K562 (cell line): Measurements from ENCODE around the gene LCN12. TPM values are rescaled to one million over a fixed set of nuclear protein-coding genes. Genes with fewer than 3 reads are reported as not detected.

Experiments
- ATAC-seq: fragments of 200-7000 bp; cut with Tn5 transposase; 3 replicates; pipeline ENCODE4 v1.9.1; 2020; ENCODE audit warnings: moderate library complexity
- BruUV-seq: library from RNA; stranded (reverse); fragments of 400-500 nt; replicated peaks from 2 replicates; lab custom pipeline; 2021; lab: Mats Ljungman, UMichigan
- CTCF ChIA-PET: fragments of 300-600 bp; formaldehyde crosslinking; extraction: SDS; loops from one replicate; lab custom pipeline; 2021; ENCODE audit warnings: low intra/inter-chr PET ratio; lab: Yijun Ruan, JAX
- POLR2A ChIA-PET: fragments of 300-600, 350-650 bp; sonication (Branson Sonifier 250); formaldehyde crosslinking; extraction: SDS; loops from one replicate; lab custom pipeline; 2021; ENCODE audit warnings: antibody characterized with exemption, inconsistent platforms; lab: Yijun Ruan, JAX
- DNase-seq, 4 experiments: peaks; one replicate each; pipeline versions ENCODE4 v3.0.0 to v3.0.0-alpha.2; 2011 to 2018; ENCODE audit warnings: low spot score in 3 of 4, mixed read lengths in 3 of 4; ENCODE audit errors: extremely low read depth in 1 of 4
- FAIRE-seq: peaks from 2 replicates; lab custom pipeline; 2011; peaks lifted over from hg19 to GRCh38; lab: Jason Lieb, UNC
- H2AFZ ChIP-seq: 2 replicates; pipeline ENCODE4 v1.6.0; 2011; ENCODE audit warnings: low read depth, low read length, control low read depth, inconsistent platforms
- H3K27ac ChIP-seq: fragments of 200-600 bp; 3 replicates; pipeline ENCODE4 v1.8.0; 2011; ENCODE audit warnings: low read depth, mild to moderate bottlenecking, control low read depth, inconsistent platforms, low read length, moderate library complexity, mixed read lengths; ENCODE audit errors: extremely low read depth
- H3K27me3 ChIP-seq, 2 experiments: fragments of 300-600 bp in 1 of 2; 2 replicates in 1 of 2; 3 replicates in 1 of 2; pipeline versions ENCODE4 v1.6.0 to v1.8.0; 2011; ENCODE audit warnings: inconsistent platforms in 2 of 2, low read length in 2 of 2, mild to moderate bottlenecking in 1 of 2, mixed read lengths in 1 of 2, moderate library complexity in 1 of 2; ENCODE audit not compliant: control insufficient read depth in 2 of 2, insufficient read depth in 2 of 2
- H3K36me3 ChIP-seq: fragments of 300-600 bp; 3 replicates; pipeline ENCODE4 v1.8.0; 2011; ENCODE audit warnings: mild to moderate bottlenecking, low read length, inconsistent platforms; ENCODE audit not compliant: control insufficient read depth, insufficient read depth
- H3K4me1 ChIP-seq, 2 experiments: fragments of 200-600 bp in 1 of 2; replicated peaks in 1 of 2; 2 replicates in 1 of 2; 3 replicates in 1 of 2; pipeline versions ENCODE4 v1.5.1 to v1.8.0; 2011; ENCODE audit warnings: inconsistent platforms in 2 of 2, low read length in 2 of 2, mild to moderate bottlenecking in 1 of 2, mixed read lengths in 1 of 2, moderate library complexity in 1 of 2; ENCODE audit not compliant: control insufficient read depth in 2 of 2, insufficient read depth in 2 of 2
- H3K4me2 ChIP-seq: 2 replicates; pipeline ENCODE4 v1.6.1; 2011; ENCODE audit warnings: low read length, control low read depth, inconsistent platforms, mixed read lengths; ENCODE audit not compliant: insufficient read depth
- H3K4me3 ChIP-seq: fragments of 200-600 bp; sonication (generic), shearing (Covaris generic); 2 replicates; pipeline ENCODE4 v1.5.1; 2016; ENCODE audit warnings: control low read depth, inconsistent platforms
- H3K79me2 ChIP-seq: fragments of 200-600 bp; 3 replicates; pipeline ENCODE4 v1.8.0; 2011; ENCODE audit warnings: low read length, inconsistent platforms; ENCODE audit not compliant: control insufficient read depth, insufficient read depth
- H3K9ac ChIP-seq, 2 experiments: 2 replicates each; pipeline versions ENCODE4 v1.6.0 to v1.6.1; 2011; ENCODE audit warnings: low read depth in 2 of 2, low read length in 2 of 2, control low read depth in 1 of 2, inconsistent platforms in 1 of 2, mild to moderate bottlenecking in 1 of 2, mixed read lengths in 1 of 2; ENCODE audit not compliant: insufficient read depth in 1 of 2
- H3K9me1 ChIP-seq: one replicate; pipeline ENCODE4 v1.6.0; 2011; ENCODE audit warnings: inconsistent platforms, mild to moderate bottlenecking, low read length, moderate library complexity; ENCODE audit not compliant: control insufficient read depth, insufficient read depth
- H3K9me3 ChIP-seq: replicated peaks from 2 replicates; pipeline ENCODE4 v1.5.1; 2011; ENCODE audit warnings: low read depth, low read length, inconsistent platforms; ENCODE audit not compliant: control insufficient read depth, insufficient read depth
- H4K20me1 ChIP-seq: replicated peaks from 2 replicates; pipeline ENCODE4 v1.6.1; 2011; ENCODE audit warnings: low read length, inconsistent platforms, mixed read lengths; ENCODE audit not compliant: control insufficient read depth, insufficient read depth
- KAT7 ChIP-seq: sonication (generic); formaldehyde crosslinking; IDR thresholded peaks from 2 replicates; pipeline ENCODE4 v1.8.0; 2022; ENCODE audit warnings: missing genetic modification reagents, mild to moderate bottlenecking, borderline replicate concordance
- KDM4B ChIP-seq, 2 experiments: fragments of 450-650 bp in 1 of 2; sonication (generic) in 1 of 2; IDR thresholded peaks; 2 replicates each; pipeline ENCODE4 v1.6.1; 2016 to 2017; ENCODE audit warnings: borderline replicate concordance in 2 of 2, antibody characterized with exemption in 1 of 2, low read depth in 1 of 2, mild to moderate bottlenecking in 1 of 2
- PHTF2 ChIP-seq: fragments of 250-450 bp; sonication (Bioruptor Pico); IDR thresholded peaks from 2 replicates; pipeline ENCODE4 v1.5.0; 2021; ENCODE audit warnings: mild to moderate bottlenecking
- RHOXF2B ChIP-seq: fragments of 250-450 bp; sonication (Bioruptor Pico); conservative IDR thresholded peaks from 2 replicates; pipeline ENCODE4 v1.5.1; 2021
- SMARCB1 ChIP-seq: IDR thresholded peaks from 2 replicates; pipeline ENCODE4 v1.6.1; 2011; ENCODE audit warnings: improper control_type of control experiment, low read depth; ENCODE audit not compliant: insufficient read length
- SPI1 ChIP-seq: IDR thresholded peaks from 2 replicates; pipeline ENCODE4 v1.6.1; 2011; ENCODE audit warnings: low read depth, low read length, control low read depth, borderline replicate concordance
- TOE1 ChIP-seq, 2 experiments: fragments of 450-650 bp in 1 of 2; sonication (generic) in 1 of 2; formaldehyde crosslinking in 1 of 2; IDR thresholded peaks; 2 replicates each; pipeline versions ENCODE4 v1.7.1 to v1.8.0; 2016 to 2022; ENCODE audit warnings: borderline replicate concordance in 2 of 2, mild to moderate bottlenecking in 2 of 2, antibody characterized with exemption in 1 of 2, inconsistent platforms in 1 of 2, low read depth in 1 of 2, missing genetic modification reagents in 1 of 2, moderate library complexity in 1 of 2
- ZBTB43 ChIP-seq: sonication (generic); formaldehyde crosslinking; IDR thresholded peaks from 2 replicates; pipeline ENCODE4 v1.8.0; 2023; ENCODE audit warnings: mild to moderate bottlenecking, missing genetic modification reagents
- ZNF197 ChIP-seq: fragments of 200-800 bp; sonication (Bioruptor generic); IDR thresholded peaks from 2 replicates; pipeline ENCODE4 v1.6.1; 2016; ENCODE audit warnings: low read depth, missing genetic modification characterization, missing compliant biosample characterization
- ZNF347 ChIP-seq: fragments of 450-650 bp; formaldehyde crosslinking; IDR thresholded peaks from 2 replicates; pipeline ENCODE4 v1.4.0; 2020; ENCODE audit warnings: low read depth, mild to moderate bottlenecking, moderate library complexity
- WGBS: fragments of 100-300 bp; shearing (Covaris generic); methylation state at CpG from one replicate; pipeline ENCODE4 v1.1.6; 2016; ENCODE audit warnings: low coverage, mixed read lengths; ENCODE audit not compliant: insufficient coverage; ENCODE audit errors: missing lambda C conversion rate; 5-methylcytosine and 5-hydroxymethylcytosine counted together
- in situ Hi-C: fragments of 300-500 bp; cut with MboI; formaldehyde crosslinking; loops from 4 replicates; pipeline ENCODE4 v1.15.0; 2018; ENCODE audit warnings: inconsistent platforms, mixed read lengths
- intact Hi-C: fragments of 100-400 bp; cut with micrococcal nuclease; formaldehyde crosslinking; loops from 2 replicates; pipeline ENCODE4 v1.14.2; 2022
- polyA plus RNA-seq, 8 experiments: library from polyadenylated mRNA; depleted of rRNA in 4 of 8; stranded (reverse) in 5 of 8; unstranded in 3 of 8; fragments of >200 nt; fragmentation: Nextera tagmentation in 2 of 8; fragmentation: Illumina TruSeq in 1 of 8; extraction: Ambion mirVana in 2 of 8; extraction: Trizol in 1 of 8; gene quantifications; 2 replicates each; pipeline versions ENCODE4 v1.2.1 to v1.2.3, GENCODE V29; 2011 to 2014; ENCODE audit warnings: inconsistent platforms in 1 of 8, missing spikeins in 1 of 8
- total RNA-seq, 7 experiments: library from RNA; depleted of rRNA in 6 of 7; stranded (reverse); fragments of >200 nt in 6 of 7; fragmentation: Illumina TruSeq in 2 of 7; extraction: Trizol in 2 of 7; gene quantifications; 2 replicates each; pipeline versions ENCODE4 v1.2.1 to v1.2.3, GENCODE V29; 2011 to 2021; ENCODE audit warnings: low replicate concordance in 1 of 7
- TF ChIP-seq, protein P1 (sequence below): fragments of 450-650 bp; formaldehyde crosslinking; IDR thresholded peaks from 2 replicates; pipeline ENCODE4 v1.4.0; 2020; ENCODE audit warnings: mild to moderate bottlenecking, moderate library complexity

LCN12 gene
- total and polyA plus RNA-seq, 9 of the 15 experiments (the other 6 are each of a cell fraction or from before 2014, with no cell fraction given), result 0.05 TPM; not detected in 8

DNA sequence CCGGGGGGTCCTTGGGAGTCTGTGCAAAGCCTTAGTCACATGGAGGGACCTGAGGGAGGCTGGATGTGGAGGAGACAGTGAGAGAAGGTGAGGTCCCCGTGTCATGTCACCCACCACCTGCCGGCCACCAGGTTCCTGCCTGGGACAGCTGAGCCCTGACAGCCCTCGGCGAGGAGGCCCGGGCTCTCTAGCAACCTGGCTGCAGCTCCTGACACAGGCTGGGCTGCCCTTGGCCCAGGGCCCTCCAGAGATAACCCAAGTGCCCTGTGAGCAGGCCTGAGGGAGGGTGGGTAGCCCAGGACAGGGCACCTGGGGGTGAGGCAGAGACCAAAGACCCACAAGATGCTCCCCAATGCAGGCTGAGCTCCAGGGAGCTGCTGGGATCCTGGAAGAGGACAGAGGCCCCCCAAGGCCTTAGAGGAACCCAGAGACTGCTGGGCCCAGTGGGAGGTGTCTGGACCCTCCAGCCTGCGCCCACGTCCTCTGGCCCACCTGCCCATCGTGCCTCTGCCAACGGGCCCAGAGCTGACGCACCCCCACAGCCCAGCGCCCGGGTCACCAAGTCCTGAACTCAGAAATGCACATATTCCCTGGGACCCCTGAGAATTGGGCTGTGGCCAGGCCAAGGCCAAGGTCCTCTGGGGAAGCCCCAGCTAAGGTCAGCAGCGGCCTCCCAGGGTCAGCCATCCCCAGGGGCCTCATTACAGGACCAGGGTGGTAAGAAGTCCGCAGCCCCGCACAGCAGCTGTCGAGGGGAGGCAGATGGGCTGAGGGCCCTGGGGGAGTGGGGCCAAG lies 16.5 kb downstream of the LCN12 start:
- ChIA-PET CTCF (no interaction called here), POLR2A (interaction anchor here (0.7 kb wide), 1 partner anchor 29 kb away, joined by 3 read pairs; no protein-coding TSS in a partner anchor)
- in situ Hi-C loops (no loop called here), intact Hi-C loops (no loop called here)
- Histone ChIP-seq H3K9ac (peak overlapping the region in 1 of 2 experiments; percentile 58; a peak in 2 of 4 replicates), H3K27me3 (no peaks in the 10 kb centered on the region), H3K36me3 (no peaks in the 10 kb centered on the region), H3K9me1 (no peaks in the 10 kb centered on the region), H3K4me2 (no peak overlapping the region), H4K20me1 (no peaks in the 10 kb centered on the region), H3K9me3 (no peaks in the 10 kb centered on the region), H3K27ac (no peak overlapping the region), H3K4me1 (peaks cover 20 to 76% of the 10 kb centered on the region in 2 experiments; a peak in 4 of 5 replicates), H3K4me3 (no peak overlapping the region), H2AFZ (no peak overlapping the region), H3K79me2 (no peaks in the 10 kb centered on the region)
- no TSS peak for BruUV-seq
- WGBS, result 62% methylated on average over 6 of the region's 17 CpGs
- ATAC-seq (no peak), DNase-seq (no peak), FAIRE-seq (no peak)
- no peak for TF ChIP-seq PHTF2

DNA sequence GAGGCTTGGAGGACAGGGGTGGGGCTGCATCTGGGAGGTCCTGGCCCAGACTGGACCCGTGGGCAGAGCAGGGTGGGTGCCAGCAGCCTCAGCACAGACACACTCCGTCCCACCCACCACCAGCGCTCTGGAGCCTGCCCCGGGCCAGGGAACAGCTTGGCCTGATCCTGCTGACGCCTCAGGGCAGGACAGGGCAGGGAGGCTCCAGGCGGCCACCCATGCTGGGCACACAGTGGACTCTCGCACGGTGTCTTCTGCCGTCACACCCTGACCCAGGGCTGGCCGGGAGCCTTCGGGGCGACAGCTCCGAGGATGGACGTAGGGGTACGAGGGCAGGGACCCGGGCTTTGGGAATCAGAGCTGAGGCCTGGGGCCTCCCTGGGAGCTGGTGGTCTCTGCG lies 17.1 kb downstream of the LCN12 start:
- Histone ChIP-seq H2AFZ (no peak overlapping the region), H3K9me1 (no peaks in the 10 kb centered on the region), H3K9me3 (no peaks in the 10 kb centered on the region), H3K27ac (no peak overlapping the region), H3K27me3 (no peaks in the 10 kb centered on the region), H3K79me2 (no peaks in the 10 kb centered on the region), H3K4me1 (peaks cover 16 to 76% of the 10 kb centered on the region in 2 experiments; a peak in 4 of 5 replicates), H4K20me1 (no peaks in the 10 kb centered on the region), H3K4me3 (no peak overlapping the region), H3K4me2 (no peak overlapping the region), H3K36me3 (no peaks in the 10 kb centered on the region), H3K9ac (peak overlapping the region in 1 of 2 experiments; percentile 58; a peak in 2 of 4 replicates)
- WGBS, result 76% methylated on average over 17 of the region's 17 CpGs
- BruUV-seq, result no TSS peak
- intact Hi-C loops (no loop called here), in situ Hi-C loops (no loop called here)
- DNase-seq (no peak), ATAC-seq (no peak), FAIRE-seq (no peak)
- POLR2A ChIA-PET, result interaction anchor here (0.7 kb wide), 1 partner anchor 30 kb away, joined by 3 read pairs; no protein-coding TSS in a partner anchor
- CTCF ChIA-PET, result no interaction called here
- TF ChIP-seq RHOXF2B (CRISPR knock-in tag), result no peak
- no peak for TF ChIP-seq SPI1
- TF ChIP-seq ZNF197 (CRISPR knock-in tag), result no peak
- no peak for TF ChIP-seq SMARCB1
- TF ChIP-seq KAT7 (CRISPR knock-in tag), result no peak
- no peak for TF ChIP-seq ZBTB43 (CRISPR knock-in tag)
- TF ChIP-seq, protein P1, sequence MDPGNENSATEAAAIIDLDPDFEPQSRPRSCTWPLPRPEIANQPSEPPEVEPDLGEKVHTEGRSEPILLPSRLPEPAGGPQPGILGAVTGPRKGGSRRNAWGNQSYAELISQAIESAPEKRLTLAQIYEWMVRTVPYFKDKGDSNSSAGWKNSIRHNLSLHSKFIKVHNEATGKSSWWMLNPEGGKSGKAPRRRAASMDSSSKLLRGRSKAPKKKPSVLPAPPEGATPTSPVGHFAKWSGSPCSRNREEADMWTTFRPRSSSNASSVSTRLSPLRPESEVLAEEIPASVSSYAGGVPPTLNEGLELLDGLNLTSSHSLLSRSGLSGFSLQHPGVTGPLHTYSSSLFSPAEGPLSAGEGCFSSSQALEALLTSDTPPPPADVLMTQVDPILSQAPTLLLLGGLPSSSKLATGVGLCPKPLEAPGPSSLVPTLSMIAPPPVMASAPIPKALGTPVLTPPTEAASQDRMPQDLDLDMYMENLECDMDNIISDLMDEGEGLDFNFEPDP (CRISPR knock-in tag), result no peak
- no peak for TF ChIP-seq KDM4B (IDR thresholded peaks at IDR 0.05; ENCODE audit: borderline replicate concordance in 2 of 2, low read depth in 1 of 2)
- TF ChIP-seq ZNF347 (CRISPR knock-in tag), result no peak
- TF ChIP-seq TOE1 (IDR thresholded peaks at IDR 0.05; ENCODE audit: borderline replicate concordance), result no peak
- TF ChIP-seq TOE1 (CRISPR knock-in tag; IDR thresholded peaks at IDR 0.05; ENCODE audit: borderline replicate concordance, low read depth), result no peak
